Stomach (tissue), 4 donors: ENCODE results near the gene BLID.

Experiments
- POLR2A ChIP-seq, 4 donors: fragments of 450-650 bp; IDR thresholded peaks; one replicate each; pipeline ENCODE4 v1.6.1; 2016; ENCODE audit warnings: antibody characterized with exemption in 4 of 4, control low read depth in 2 of 4, mild to moderate bottlenecking in 1 of 4, moderate library complexity in 1 of 4
- POLR2AphosphoS5 ChIP-seq, 3 donors: sonication (generic); formaldehyde crosslinking; IDR thresholded peaks; one replicate each; pipeline ENCODE4 v1.6.1; 2016; ENCODE audit warnings: antibody characterized with exemption in 3 of 3

DNA sequence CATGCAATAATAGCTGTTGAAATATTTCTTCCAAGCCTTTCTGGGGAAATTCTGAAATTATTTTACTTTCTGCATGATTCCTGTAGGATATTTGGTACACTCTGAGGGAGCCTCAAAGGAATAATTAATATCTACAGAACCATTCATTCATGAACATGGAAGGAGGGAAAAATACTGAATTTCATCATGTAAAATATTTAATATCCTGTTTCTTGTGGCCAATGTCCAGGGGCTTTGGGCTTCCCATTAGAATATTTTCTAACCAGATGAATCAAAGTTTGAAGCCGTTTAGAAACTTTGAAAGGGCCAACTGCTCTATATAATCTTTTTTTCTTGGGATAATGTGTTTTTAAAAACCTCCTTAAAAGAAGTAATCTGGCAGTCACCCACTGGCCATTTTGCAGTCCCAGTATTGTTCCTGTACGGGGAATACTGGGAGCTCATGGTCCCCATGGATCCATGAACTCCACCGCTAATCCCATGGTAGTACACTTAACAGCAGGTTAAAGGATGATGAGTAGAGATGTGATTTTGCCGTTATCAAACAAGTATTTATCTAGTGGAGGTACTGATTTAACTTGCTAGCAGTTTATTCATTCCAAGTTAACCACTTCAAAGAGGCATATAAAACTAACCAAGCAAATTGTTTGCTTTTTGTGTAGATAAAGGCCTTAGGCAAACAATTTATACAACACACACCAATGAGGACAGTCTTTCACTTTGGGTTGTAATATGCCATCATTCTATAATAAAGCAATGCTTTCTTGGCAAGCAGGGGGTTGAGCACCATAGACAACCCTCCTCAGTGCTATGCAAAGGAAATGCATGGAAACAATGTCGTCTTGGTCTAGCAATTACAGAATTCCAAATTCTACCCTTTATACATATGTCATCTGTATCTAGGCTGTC, 34.5 kb upstream of the BLID start:
- TF ChIP-seq POLR2AphosphoS5 (IDR thresholded peaks at IDR 0.05): no peak
- TF ChIP-seq POLR2A (IDR thresholded peaks at IDR 0.05): no peak
